Osteoblast (primary cell): ENCODE data around the gene FPR2. TPM values are rescaled to one million over a fixed set of nuclear protein-coding genes. Genes with fewer than 3 reads are reported as not detected.

Experiments used
- DNase-seq: peaks from one replicate; pipeline ENCODE4 v3.0.0; 2011; ENCODE audit warnings: low spot score, mixed read lengths; ENCODE audit not compliant: insufficient read length; ENCODE audit errors: missing footprints
- H2AFZ ChIP-seq: 2 replicates; pipeline ENCODE4 v1.6.0; 2011; ENCODE audit warnings: mild to moderate bottlenecking, low read length
- H3K27ac ChIP-seq: 2 replicates; pipeline ENCODE4 v1.5.1; 2011; ENCODE audit warnings: mild to moderate bottlenecking, low read depth, low read length, moderate library complexity
- H3K27me3 ChIP-seq: 2 replicates; pipeline ENCODE4 v1.6.0; 2012; ENCODE audit warnings: mild to moderate bottlenecking, control low read depth, inconsistent platforms, low read length, moderate library complexity; ENCODE audit not compliant: insufficient read depth
- H3K36me3 ChIP-seq: 2 replicates; pipeline ENCODE4 v1.5.1; 2011; ENCODE audit warnings: mild to moderate bottlenecking, low read length, control low read depth, moderate library complexity; ENCODE audit not compliant: insufficient read depth
- H3K4me1 ChIP-seq: 2 replicates; pipeline ENCODE4 v1.5.1; 2011; ENCODE audit warnings: mild to moderate bottlenecking, low read length, control low read depth, moderate library complexity; ENCODE audit not compliant: insufficient read depth
- H3K4me2 ChIP-seq: 2 replicates; pipeline ENCODE4 v1.6.0; 2011; ENCODE audit warnings: mild to moderate bottlenecking, low read length; ENCODE audit not compliant: insufficient read depth
- H3K4me3 ChIP-seq: fragments of 200-600 bp; sonication (generic); 3 replicates; pipeline ENCODE4 v1.5.1; 2012; ENCODE audit warnings: mild to moderate bottlenecking, low read length, inconsistent platforms; ENCODE audit not compliant: insufficient read depth
- H3K79me2 ChIP-seq: 2 replicates; pipeline ENCODE4 v1.6.0; 2012; ENCODE audit warnings: mild to moderate bottlenecking, low read length, control low read depth, inconsistent platforms; ENCODE audit not compliant: insufficient read depth
- H3K9me3 ChIP-seq: 2 replicates; pipeline ENCODE4 v1.5.1; 2011; ENCODE audit warnings: low read depth, low read length, control low read depth
- H4K20me1 ChIP-seq: 2 replicates; pipeline ENCODE4 v1.6.0; 2012; ENCODE audit warnings: mild to moderate bottlenecking, low read length, control low read depth; ENCODE audit not compliant: insufficient read depth
- total RNA-seq: library from RNA; depleted of rRNA; stranded (reverse); fragments of >200 nt; gene quantifications from 2 replicates; pipeline ENCODE4 v1.2.3, GENCODE V29; 2012
- TF ChIP-seq, protein P1 (sequence below): IDR thresholded peaks from 2 replicates; pipeline ENCODE4 v1.5.1; 2011; ENCODE audit warnings: mild to moderate bottlenecking, low read depth, low read length, moderate library complexity; ENCODE audit errors: extremely low read depth

FPR2 gene
- total RNA-seq, 1 donor: 0.36 TPM

GRCh38 chr19:51809787-51810186 is 48.8 kb downstream of the FPR2 start:
- Histone ChIP-seq H3K27me3 (no peaks in the 10 kb centered on the region), H3K79me2 (no peaks in the 10 kb centered on the region), H3K27ac (no peak overlapping the region), H3K4me3 (no peak overlapping the region), H3K4me1 (peaks cover 7% of the 10 kb centered on the region), H3K9me3 (no peaks in the 10 kb centered on the region), H4K20me1 (no peaks in the 10 kb centered on the region), H3K36me3 (no peaks in the 10 kb centered on the region), H3K4me2 (no peak overlapping the region), H2AFZ (peak overlapping the region; percentile 15)
- no peak for DNase-seq
- TF ChIP-seq, protein P1, sequence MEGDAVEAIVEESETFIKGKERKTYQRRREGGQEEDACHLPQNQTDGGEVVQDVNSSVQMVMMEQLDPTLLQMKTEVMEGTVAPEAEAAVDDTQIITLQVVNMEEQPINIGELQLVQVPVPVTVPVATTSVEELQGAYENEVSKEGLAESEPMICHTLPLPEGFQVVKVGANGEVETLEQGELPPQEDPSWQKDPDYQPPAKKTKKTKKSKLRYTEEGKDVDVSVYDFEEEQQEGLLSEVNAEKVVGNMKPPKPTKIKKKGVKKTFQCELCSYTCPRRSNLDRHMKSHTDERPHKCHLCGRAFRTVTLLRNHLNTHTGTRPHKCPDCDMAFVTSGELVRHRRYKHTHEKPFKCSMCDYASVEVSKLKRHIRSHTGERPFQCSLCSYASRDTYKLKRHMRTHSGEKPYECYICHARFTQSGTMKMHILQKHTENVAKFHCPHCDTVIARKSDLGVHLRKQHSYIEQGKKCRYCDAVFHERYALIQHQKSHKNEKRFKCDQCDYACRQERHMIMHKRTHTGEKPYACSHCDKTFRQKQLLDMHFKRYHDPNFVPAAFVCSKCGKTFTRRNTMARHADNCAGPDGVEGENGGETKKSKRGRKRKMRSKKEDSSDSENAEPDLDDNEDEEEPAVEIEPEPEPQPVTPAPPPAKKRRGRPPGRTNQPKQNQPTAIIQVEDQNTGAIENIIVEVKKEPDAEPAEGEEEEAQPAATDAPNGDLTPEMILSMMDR: no peak

- DNase-seq: no peak
- Histone ChIP-seq H3K9me3 (no peaks in the 10 kb centered on the region), H3K4me3 (no peak overlapping the region), H3K4me1 (peaks cover 7% of the 10 kb centered on the region), H3K79me2 (no peaks in the 10 kb centered on the region), H3K36me3 (no peaks in the 10 kb centered on the region), H2AFZ (no peak overlapping the region), H3K4me2 (no peak overlapping the region), H3K27me3 (no peaks in the 10 kb centered on the region), H4K20me1 (no peaks in the 10 kb centered on the region), H3K27ac (no peak overlapping the region)
- TF ChIP-seq, protein P1: peak; percentile 10
Observed at GRCh38 chr19:51810223-51810622, 49.2 kb downstream of the FPR2 start.

DNA sequence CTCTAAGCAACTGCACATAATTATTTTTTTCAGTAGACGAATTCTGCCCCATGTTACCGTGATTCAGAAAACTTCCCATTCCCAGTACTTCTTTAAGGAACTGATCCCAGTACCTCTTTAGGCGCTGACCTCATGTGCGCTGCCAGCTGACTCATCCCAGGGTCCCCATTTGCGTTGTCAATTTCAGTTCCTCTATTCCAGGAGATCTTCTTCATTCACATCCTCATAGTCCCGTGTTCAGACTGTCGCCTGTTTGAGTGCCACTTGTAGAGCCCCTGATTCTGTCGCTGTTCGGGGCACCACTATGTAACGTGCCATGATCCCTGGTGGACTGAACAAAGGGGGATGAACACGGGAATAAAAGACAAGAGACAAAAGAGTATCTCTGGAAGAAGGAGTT is 50.4 kb downstream of the FPR2 start:
- no peaks in the 10 kb centered on the region for H3K36me3 ChIP-seq
- H3K4me1 ChIP-seq: peaks cover 7% of the 10 kb centered on the region
- H3K27ac ChIP-seq: no peak overlapping the region
- H2AFZ ChIP-seq: no peak overlapping the region
- H3K79me2 ChIP-seq: no peaks in the 10 kb centered on the region
- no peak overlapping the region for H3K4me2 ChIP-seq
- no peaks in the 10 kb centered on the region for H4K20me1 ChIP-seq
- no peak for DNase-seq
- H3K9me3 ChIP-seq: no peaks in the 10 kb centered on the region
- H3K27me3 ChIP-seq: no peaks in the 10 kb centered on the region
- H3K4me3 ChIP-seq: no peak overlapping the region
- TF ChIP-seq, protein P1: no peak

DNA sequence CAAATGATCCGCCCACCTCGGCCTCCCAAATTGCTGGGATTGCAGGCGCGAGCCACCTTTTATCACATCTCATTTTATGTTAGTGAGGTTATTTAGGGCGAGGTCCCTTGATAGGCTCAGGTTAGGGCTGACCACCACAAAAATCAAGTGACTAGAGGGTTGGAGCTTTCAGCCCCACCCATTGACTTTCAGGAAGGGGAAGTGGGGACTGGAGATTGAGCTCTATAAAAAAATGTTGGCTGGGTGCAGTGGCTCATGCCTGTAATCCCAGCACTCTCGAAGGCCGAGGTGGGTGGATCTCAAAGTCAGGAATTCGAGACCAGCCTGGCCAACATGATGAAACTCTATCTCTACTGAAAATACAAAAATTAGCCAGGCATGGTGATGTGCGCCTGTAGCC is 54.1 kb downstream of the FPR2 start:
- H3K79me2 ChIP-seq: no peaks in the 10 kb centered on the region

More for the DNA sequence above, 54.1 kb downstream of the FPR2 start:
- H3K4me1 ChIP-seq: no peaks in the 10 kb centered on the region
- no peaks in the 10 kb centered on the region for H3K36me3 ChIP-seq
- H3K9me3 ChIP-seq: no peaks in the 10 kb centered on the region
- H3K4me3 ChIP-seq: no peak overlapping the region
- H2AFZ ChIP-seq: no peak overlapping the region
- no peak for DNase-seq
- no peak overlapping the region for H3K27ac ChIP-seq
- H4K20me1 ChIP-seq: no peaks in the 10 kb centered on the region
- TF ChIP-seq, protein P1: no peak
- no peaks in the 10 kb centered on the region for H3K27me3 ChIP-seq
- no peak overlapping the region for H3K4me2 ChIP-seq
